Activated CD4-positive, alpha-beta memory T cell treated with anti-CD3 and anti-CD28 coated beads, Interleukin-2, amount 10 ng/mL, durations not matched to agents 7 days and 5 days (primary cell): ENCODE data around the gene SEPTIN12. TPM values are rescaled to one million over a fixed set of nuclear protein-coding genes. Genes with fewer than 3 reads are reported as not detected.

ENCODE experiments used
- CTCF ChIA-PET: fragments of 350-600 bp; sonication (Branson Sonifier 250); formaldehyde crosslinking; loops from one replicate; lab custom pipeline; 2021; ENCODE audit warnings: antibody characterized with exemption, inconsistent platforms; lab: Charles Lee
- POLR2A ChIA-PET: fragments of 350-600 bp; sonication (Branson Sonifier 250); formaldehyde crosslinking; loops from one replicate; lab custom pipeline; 2021; ENCODE audit warnings: antibody characterized with exemption; lab: Charles Lee
- DNase-seq: peaks from one replicate; pipeline ENCODE4 v3.0.0-alpha.2; 2020
- H3K27ac Mint-ChIP-seq: one replicate; pipeline ENCODE4 v1.8.0; 2021; ENCODE audit warnings: mild to moderate bottlenecking, mixed read lengths
- H3K27me3 Mint-ChIP-seq: one replicate; pipeline ENCODE4 v1.8.0; 2021; ENCODE audit warnings: mixed read lengths
- H3K36me3 Mint-ChIP-seq: one replicate; pipeline ENCODE4 v1.8.0; 2021; ENCODE audit warnings: low read depth, mixed read lengths
- H3K4me1 Mint-ChIP-seq: one replicate; pipeline ENCODE4 v1.8.0; 2021; ENCODE audit warnings: mixed read lengths
- H3K4me3 Mint-ChIP-seq: one replicate; pipeline ENCODE4 v1.8.0; 2021; ENCODE audit warnings: mild to moderate bottlenecking, mixed read lengths
- H3K9me3 Mint-ChIP-seq: one replicate; pipeline ENCODE4 v1.8.0; 2021; ENCODE audit warnings: mixed read lengths
- total RNA-seq, 2 experiments: library from RNA; stranded (reverse); gene quantifications; one replicate each; pipeline ENCODE4 v1.2.3, GENCODE V29; 2021

Gene SEPTIN12
- total RNA-seq, 2 experiments from 2014 or later: not detected

DNA sequence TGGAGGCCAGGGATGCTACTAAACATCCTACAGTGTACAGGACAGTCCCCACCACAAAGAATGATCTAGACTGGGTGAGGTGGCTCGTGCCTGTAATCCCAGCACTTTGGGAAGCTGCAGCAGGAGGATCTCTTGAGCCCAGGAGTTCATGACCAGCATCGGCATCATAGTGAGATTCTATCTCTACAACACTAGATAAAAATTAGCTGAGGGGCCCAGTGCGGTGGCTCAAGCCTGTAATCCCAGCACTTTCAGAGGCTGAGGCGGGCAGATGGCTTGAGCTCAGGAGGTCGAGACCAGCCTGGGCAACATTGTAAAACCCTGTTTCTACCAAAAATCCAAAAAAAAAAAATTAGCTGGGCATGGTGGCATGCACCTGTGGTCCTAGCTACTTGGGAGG lies 15.8 kb downstream of the SEPTIN12 start:
- H3K4me1 Mint-ChIP-seq: peaks cover 20% of the 10 kb centered on the region
- ChIA-PET CTCF (no interaction called here), POLR2A (interaction anchor here (0.9 kb wide), 1 partner anchor 23 kb away, joined by 3 read pairs; the partner anchor contains the start of gene SMIM22)
- no peaks in the 10 kb centered on the region for H3K9me3 Mint-ChIP-seq
- H3K36me3 Mint-ChIP-seq: no peaks in the 10 kb centered on the region
- H3K4me3 Mint-ChIP-seq: no peak overlapping the region
- no peak overlapping the region for H3K27ac Mint-ChIP-seq
- DNase-seq: no peak
- no peaks in the 10 kb centered on the region for H3K27me3 Mint-ChIP-seq

DNA sequence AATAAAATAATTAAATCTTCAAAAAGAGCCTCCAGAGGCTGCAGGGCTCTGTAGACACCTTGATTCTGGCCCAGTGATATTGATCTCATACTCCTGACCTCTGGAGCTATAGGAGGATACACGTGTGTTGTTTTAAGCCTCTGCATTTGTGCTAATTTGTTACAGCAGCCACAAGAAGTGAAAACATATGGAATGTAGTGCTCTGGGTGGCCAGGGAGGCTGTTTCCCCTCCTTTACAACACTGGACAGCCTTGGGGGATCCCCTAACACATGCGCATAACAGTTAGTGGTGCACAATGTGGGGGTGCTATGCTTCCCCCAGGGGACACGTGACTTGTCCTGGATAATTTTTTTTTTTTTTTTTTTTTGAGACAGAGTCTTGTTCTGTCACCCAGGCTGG lies 16.5 kb downstream of the SEPTIN12 start:
- Mint-ChIP-seq H3K4me3 (no peak overlapping the region), H3K4me1 (peaks cover 23% of the 10 kb centered on the region), H3K9me3 (no peaks in the 10 kb centered on the region), H3K27me3 (no peaks in the 10 kb centered on the region), H3K27ac (no peak overlapping the region), H3K36me3 (peaks cover 2% of the 10 kb centered on the region)
- CTCF ChIA-PET: no interaction called here
- POLR2A ChIA-PET: no interaction called here
- no peak for DNase-seq

DNA sequence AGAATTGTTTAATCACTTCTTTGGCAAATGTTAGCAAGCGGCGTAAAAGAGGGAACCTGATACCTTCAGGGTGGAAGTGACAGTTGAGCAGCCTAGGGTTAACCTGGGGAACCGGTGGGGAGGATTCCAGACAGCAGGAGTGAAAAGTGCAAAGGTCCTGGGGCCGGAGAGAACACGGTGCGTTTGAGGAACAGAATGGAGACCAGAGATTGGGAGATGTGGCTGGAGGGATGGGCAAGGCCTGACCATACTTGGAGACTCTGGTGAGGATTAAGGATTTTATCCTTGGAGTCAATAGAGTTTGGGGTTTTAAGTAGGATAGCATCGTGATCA lies 18.9 kb downstream of the SEPTIN12 start:
- H3K27me3 Mint-ChIP-seq: no peaks in the 10 kb centered on the region
- no peak for DNase-seq
- H3K9me3 Mint-ChIP-seq: no peaks in the 10 kb centered on the region
- ChIA-PET POLR2A (interaction anchor here (1.3 to 3.8 kb wide), 3 partner anchors 19 to 35 kb away, joined by 3 to 24 read pairs (median 6); partner anchors contain the start of genes ANKS3, DNAAF8 and SEPTIN12), CTCF (interaction anchor here (2.2 kb wide), 1 partner anchor 35 kb away, joined by 12 read pairs; the partner anchor contains the start of genes ANKS3 and DNAAF8)
- H3K27ac Mint-ChIP-seq: no peak overlapping the region
- peak overlapping the region; percentile 89 for H3K4me3 Mint-ChIP-seq
- peaks cover 5% of the 10 kb centered on the region for H3K36me3 Mint-ChIP-seq
- peaks cover 31% of the 10 kb centered on the region for H3K4me1 Mint-ChIP-seq

DNA sequence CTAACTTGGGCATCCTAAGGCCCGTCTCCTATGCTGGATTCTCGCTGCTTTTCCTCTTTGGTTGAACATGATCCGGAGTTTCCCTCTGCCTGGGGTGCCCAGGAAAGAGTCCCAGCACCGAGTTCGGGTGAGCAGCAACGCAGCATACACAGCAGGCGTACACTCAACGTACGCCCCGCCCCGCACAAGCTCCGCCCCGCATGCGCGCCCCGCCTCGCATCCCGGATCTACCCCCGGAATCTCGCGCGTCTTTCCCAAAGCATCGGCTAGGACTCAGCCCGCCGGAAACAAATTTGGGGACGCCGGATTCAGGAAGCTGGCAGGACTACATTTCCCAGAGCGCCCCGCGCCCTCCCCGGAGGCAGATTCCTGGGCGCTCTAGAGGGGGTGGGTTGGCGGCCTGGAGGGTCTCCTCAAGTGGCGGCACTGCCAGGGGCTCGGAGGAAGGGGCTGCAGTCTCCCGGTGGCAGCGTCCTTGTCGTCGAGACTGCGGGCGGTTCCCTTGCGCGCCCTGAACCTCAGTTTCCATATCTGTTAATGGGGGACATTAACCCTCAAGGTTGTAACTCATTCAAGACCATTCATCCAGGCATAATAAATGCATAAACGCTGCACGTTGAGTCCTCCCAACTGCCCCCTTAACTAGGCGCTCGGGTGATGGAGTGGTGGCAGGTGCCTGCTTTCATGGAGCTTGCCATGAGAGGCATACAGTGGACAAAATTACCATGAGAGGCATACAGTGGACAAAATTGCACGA lies 19.4 kb downstream of the SEPTIN12 start:
- Mint-ChIP-seq H3K4me1 (peaks cover 33% of the 10 kb centered on the region), H3K27ac (peak overlapping the region; percentile 92), H3K9me3 (no peaks in the 10 kb centered on the region), H3K36me3 (peaks cover 9% of the 10 kb centered on the region), H3K4me3 (peak overlapping the region; percentile 89), H3K27me3 (no peaks in the 10 kb centered on the region)
- peak; percentile 87 for DNase-seq
- CTCF ChIA-PET: interaction anchor here (0.8 to 2.2 kb wide), 2 partner anchors 34 to 145 kb away, joined by 3 to 12 read pairs; partner anchors contain the start of genes ANKS3, DNAAF8 and MGRN1
- POLR2A ChIA-PET: interaction anchor here (0.9 to 3.8 kb wide), 7 partner anchors 8 to 94 kb away, joined by 3 to 24 read pairs (median 4); partner anchors contain the start of genes ANKS3, DNAAF8, GLYR1 and SEPTIN12

DNA sequence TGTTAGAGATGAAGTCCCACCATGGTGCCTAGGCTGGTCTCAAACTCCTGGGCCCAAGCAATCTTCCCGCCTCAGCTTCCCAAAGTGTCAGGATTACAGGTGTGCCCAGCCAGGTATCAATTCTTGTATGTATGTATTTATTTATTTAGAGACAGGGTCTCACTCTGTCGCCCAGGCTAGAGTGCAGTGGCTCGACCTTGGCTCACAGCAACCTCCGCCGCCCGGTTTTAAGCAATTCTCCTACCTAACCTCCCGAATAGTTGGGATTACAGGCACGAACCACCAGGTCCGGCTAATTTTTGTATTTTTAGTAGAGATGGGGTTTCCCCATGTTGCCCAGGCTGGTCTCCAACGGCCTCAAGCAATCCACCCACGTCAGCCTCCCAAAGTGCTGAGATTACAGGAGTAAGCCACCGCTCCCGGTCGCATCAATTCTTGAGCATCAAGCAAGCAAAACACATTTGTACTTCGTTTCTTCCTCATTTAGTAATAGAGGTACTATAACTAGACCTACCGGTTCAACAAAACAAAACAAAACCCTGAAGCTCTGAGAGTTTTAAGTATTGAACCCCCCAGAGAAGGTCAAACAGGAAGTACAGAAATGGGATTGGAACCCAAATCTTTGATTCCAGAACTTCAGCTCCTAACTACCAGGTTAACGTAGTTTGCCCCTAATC lies 20.1 kb downstream of the SEPTIN12 start:
- peak; percentile 36 for DNase-seq
- H3K36me3 Mint-ChIP-seq: peaks cover 9% of the 10 kb centered on the region
- peaks cover 34% of the 10 kb centered on the region for H3K4me1 Mint-ChIP-seq
- H3K4me3 Mint-ChIP-seq: peak overlapping the region; percentile 89
- POLR2A ChIA-PET: interaction anchor here (0.9 to 3.8 kb wide), 7 partner anchors 9 to 95 kb away, joined by 3 to 24 read pairs (median 4); partner anchors contain the start of genes ANKS3, DNAAF8, GLYR1 and SEPTIN12
- CTCF ChIA-PET: interaction anchor here (0.8 to 2.2 kb wide), 3 partner anchors 24 to 144 kb away, joined by 3 to 12 read pairs (median 3); partner anchors contain the start of genes ANKS3, DNAAF8 and MGRN1
- H3K27me3 Mint-ChIP-seq: no peaks in the 10 kb centered on the region
- H3K27ac Mint-ChIP-seq: peak overlapping the region; percentile 92
- H3K9me3 Mint-ChIP-seq: no peaks in the 10 kb centered on the region

DNA sequence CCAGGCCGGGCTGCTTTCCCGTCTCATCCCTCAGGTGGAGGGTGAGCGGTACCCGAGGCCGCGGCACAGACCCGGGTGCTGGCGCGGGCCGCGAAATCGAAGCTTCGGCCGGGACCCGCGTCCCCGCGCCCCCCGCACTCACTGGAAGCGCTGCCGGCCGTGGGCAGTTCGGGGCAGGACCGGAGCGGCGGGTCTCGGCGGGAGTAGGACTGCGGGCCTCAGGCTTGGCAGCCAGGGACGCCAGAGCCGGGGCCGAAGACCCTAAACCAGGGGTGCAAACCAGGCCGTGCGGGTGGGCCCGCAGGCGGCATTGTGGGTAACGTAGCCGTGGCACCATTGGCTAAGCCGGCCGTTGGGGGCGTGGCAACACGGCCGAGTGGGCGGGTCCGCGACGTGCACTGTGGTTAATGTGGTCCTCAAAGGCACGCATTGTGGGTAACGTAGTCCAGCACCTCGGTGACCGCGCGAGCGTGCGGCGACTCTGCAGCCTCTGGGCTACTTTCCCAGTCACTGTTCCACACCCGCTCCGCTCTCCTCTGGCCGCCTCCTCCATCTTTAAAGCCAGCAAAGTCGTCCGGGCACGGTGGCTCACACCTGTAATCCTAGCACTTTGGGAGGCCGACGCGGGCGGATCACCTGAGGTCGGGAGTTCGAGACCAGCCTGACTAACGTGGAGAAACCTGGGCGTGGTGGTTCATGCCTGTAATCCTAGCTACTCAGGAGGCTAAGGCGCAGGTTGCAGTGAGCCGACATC lies 21.1 kb downstream of the SEPTIN12 start, which contains the start of gene ZNF500:
TSS of gene ZNF500 (minus strand) at position 288 of the 754 bp plus-strand sequence. CDS start 1,184 bp downstream, outside the sequence.
- Mint-ChIP-seq H3K27ac (peak within 1 kb of the TSS; percentile 92), H3K27me3 (no peaks in the 10 kb centered on the region), H3K4me3 (peak within 1 kb of the TSS; percentile 89), H3K36me3 (peaks cover 16% of the 10 kb centered on the region), H3K9me3 (no peaks in the 10 kb centered on the region), H3K4me1 (peaks cover 36% of the 10 kb centered on the region)
- DNase-seq: peak; percentile 96
- CTCF ChIA-PET: interaction anchor here (1.0 to 1.9 kb wide), 3 partner anchors 25 to 61 kb away, joined by 3 to 7 read pairs (median 3); partner anchors contain the start of genes ANKS3 and DNAAF8
- POLR2A ChIA-PET: interaction anchor here (0.7 to 3.8 kb wide), 4 partner anchors 33 to 151 kb away, joined by 3 to 24 read pairs (median 8); partner anchors contain the start of genes ANKS3, DNAAF8, GLYR1 and NUDT16L1

DNA sequence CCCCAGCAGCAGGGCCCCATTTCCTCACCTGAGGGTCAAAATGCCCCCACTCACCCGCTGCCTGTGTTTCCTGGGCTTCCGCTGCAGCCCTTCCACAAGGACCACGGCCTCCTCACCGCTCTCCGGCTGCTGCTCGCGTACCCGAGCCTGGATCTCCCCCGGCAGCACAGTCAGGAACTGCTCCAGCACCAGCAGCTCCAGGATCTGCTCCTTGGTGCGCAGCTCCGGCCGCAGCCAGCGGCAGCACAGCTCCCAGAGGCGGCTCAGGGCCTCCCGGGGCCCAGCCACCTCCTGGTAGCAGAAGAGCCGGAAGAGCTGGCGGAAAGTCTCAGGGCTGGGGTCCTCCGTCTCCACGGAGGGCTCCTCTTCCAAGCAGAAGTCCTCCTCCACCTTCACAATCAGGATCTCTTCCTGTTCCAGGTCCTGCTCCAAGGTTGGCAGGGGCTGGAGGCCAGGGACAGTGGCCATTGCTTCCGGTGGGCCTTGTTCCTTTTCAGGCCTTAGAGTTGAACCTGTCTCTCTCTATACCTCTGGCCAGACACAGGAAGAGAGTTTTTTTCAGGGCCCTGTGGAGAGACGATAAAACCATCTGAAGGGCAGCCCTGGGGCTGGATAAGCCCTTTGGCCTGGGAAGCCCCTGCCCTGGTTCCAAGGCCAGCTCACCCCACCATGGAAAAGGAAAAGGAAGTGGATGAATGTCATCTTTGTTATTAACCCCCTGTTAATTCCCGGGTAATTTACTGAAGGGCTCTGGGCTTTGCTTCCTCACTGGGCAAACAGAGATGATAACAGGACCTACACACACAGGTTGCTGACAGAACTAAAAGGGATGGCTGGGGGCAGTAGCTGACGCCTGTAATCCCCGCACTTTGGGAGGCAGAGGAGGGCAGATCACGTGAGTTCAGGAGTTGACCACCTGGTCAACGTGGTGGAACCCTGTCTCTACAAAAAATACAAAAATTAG lies 22.4 kb downstream of the SEPTIN12 start:
- CTCF ChIA-PET: interaction anchor here (0.5 to 1.9 kb wide), 3 partner anchors 31 to 60 kb away, joined by 3 to 7 read pairs (median 3); partner anchors contain the start of genes ANKS3 and DNAAF8
- H3K4me1 Mint-ChIP-seq: peaks cover 36% of the 10 kb centered on the region
- DNase-seq: no peak
- H3K4me3 Mint-ChIP-seq: peak overlapping the region; percentile 88
- no peaks in the 10 kb centered on the region for H3K9me3 Mint-ChIP-seq
- no peaks in the 10 kb centered on the region for H3K27me3 Mint-ChIP-seq
- H3K27ac Mint-ChIP-seq: peak overlapping the region; percentile 85
- POLR2A ChIA-PET: interaction anchor here (1.4 to 3.8 kb wide), 3 partner anchors 31 to 150 kb away, joined by 3 to 24 read pairs (median 13); partner anchors contain the start of genes ANKS3, DNAAF8, GLYR1 and UBN1
- H3K36me3 Mint-ChIP-seq: peaks cover 20% of the 10 kb centered on the region

DNA sequence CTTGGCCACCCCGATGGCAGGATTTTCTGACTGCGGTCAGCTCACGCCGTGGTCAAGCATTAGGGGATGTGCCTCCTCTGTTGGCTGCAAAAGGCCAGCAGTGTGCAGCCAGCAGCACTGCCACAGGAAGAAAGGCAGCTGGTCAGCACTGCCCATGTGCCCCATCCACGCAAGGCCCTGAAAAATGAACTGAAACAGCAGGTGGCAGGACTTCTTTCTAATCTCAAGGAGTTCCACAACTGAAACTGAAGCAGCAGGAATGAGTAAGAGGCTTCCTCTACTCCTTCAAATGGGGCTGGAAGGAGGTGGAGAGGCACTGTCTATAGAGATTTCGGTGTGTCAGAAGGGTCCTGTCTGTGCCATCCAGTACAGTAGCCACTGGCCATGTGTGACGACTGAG lies 24.4 kb downstream of the SEPTIN12 start:
- H3K36me3 Mint-ChIP-seq: peaks cover 33% of the 10 kb centered on the region
- POLR2A ChIA-PET: interaction anchor here (1.0 kb wide), 1 partner anchor 38 kb away, joined by 4 read pairs; the partner anchor contains the start of gene ROGDI
- CTCF ChIA-PET: interaction anchor here (0.7 kb wide), 1 partner anchor 39 kb away, joined by 4 read pairs; the partner anchor contains the start of gene ROGDI
- H3K4me3 Mint-ChIP-seq: no peak overlapping the region
- no peak for DNase-seq
- H3K4me1 Mint-ChIP-seq: peaks cover 26% of the 10 kb centered on the region
- no peaks in the 10 kb centered on the region for H3K27me3 Mint-ChIP-seq
- H3K27ac Mint-ChIP-seq: no peak overlapping the region
- H3K9me3 Mint-ChIP-seq: no peaks in the 10 kb centered on the region

GRCh38 chr16:4762205-4762604 lies 25.9 kb downstream of the SEPTIN12 start:
- POLR2A ChIA-PET: interaction anchor here (1.9 kb wide), 1 partner anchor 27 kb away, joined by 4 read pairs; the partner anchor contains the start of genes ANKS3 and DNAAF8
- CTCF ChIA-PET: no interaction called here
- H3K36me3 Mint-ChIP-seq: peaks cover 41% of the 10 kb centered on the region

GRCh38 chr16:4760221-4760910 lies 27.8 kb downstream of the SEPTIN12 start:
- Mint-ChIP-seq H3K27me3 (no peaks in the 10 kb centered on the region), H3K36me3 (peaks cover 48% of the 10 kb centered on the region), H3K9me3 (peaks cover 4% of the 10 kb centered on the region), H3K27ac (no peak overlapping the region), H3K4me1 (peaks cover 5% of the 10 kb centered on the region), H3K4me3 (no peak overlapping the region)
- no peak for DNase-seq
- ChIA-PET CTCF (no interaction called here), POLR2A (interaction anchor here (1.0 kb wide), 1 partner anchor 67 kb away, joined by 3 read pairs; the partner anchor contains the start of gene NUDT16L1)

More at GRCh38 chr16:4762205-4762604, 25.9 kb downstream of the SEPTIN12 start:
- DNase-seq: no peak
- no peak overlapping the region for H3K27ac Mint-ChIP-seq
- H3K27me3 Mint-ChIP-seq: no peaks in the 10 kb centered on the region
- H3K9me3 Mint-ChIP-seq: no peaks in the 10 kb centered on the region
- no peak overlapping the region for H3K4me3 Mint-ChIP-seq
- peaks cover 14% of the 10 kb centered on the region for H3K4me1 Mint-ChIP-seq
